Neural cell (in vitro differentiated cells): ENCODE measurements around the gene GPR84. TPM values are rescaled to one million over a fixed set of nuclear protein-coding genes. Genes with fewer than 3 reads are reported as not detected.

Experiments used
- polyA plus RNA-seq: library from polyadenylated mRNA; depleted of rRNA; stranded (reverse); fragments of >200 nt; gene quantifications from 2 replicates; pipeline ENCODE4 v1.2.3, GENCODE V29; 2014
- small RNA-seq, 3 experiments: library from RNA; depleted of rRNA; stranded (forward); fragments of <200 nt; gene quantifications; one replicate each; pipeline ENCODE3, GENCODE V24; 2012

GPR84 gene
- polyA plus RNA-seq, 1 donor from 2014 or later: not detected

Small RNAs within 50 kb of the gene (small RNA-seq; reads per million reads assigned to genes)
- 3,378 to 3,970 (median 3,808) reads per million in 3 experiments for gene MIR148B
- 0 reads per million in 3 experiments for gene RN7SL744P
- 0 reads per million in 3 experiments for gene RNU6-950P

Other genes starting within 250 kb of the GPR84 start
- 57.8 and 76.6 TPM in 2 replicates for gene SMUG1, start 175.5 kb downstream of the GPR84 start, polyA plus RNA-seq
- 57.1 and 64.0 TPM in 2 replicates for gene CBX5, start 84.4 kb downstream of the GPR84 start, polyA plus RNA-seq
- 526 and 613 TPM in 2 replicates for gene HNRNPA1, start 83.8 kb downstream of the GPR84 start, polyA plus RNA-seq
- not detected in 2 replicates for gene NFE2, start 63.5 kb downstream of the GPR84 start, polyA plus RNA-seq
- 159 and 192 TPM in 2 replicates for gene COPZ1, start 39.4 kb downstream of the GPR84 start, polyA plus RNA-seq
- gene ZNF385A, start 20.2 kb upstream of the GPR84 start, polyA plus RNA-seq: 0.46 TPM in 1 of 2 replicates, not detected in the other
- gene ITGA5, start 54.8 kb upstream of the GPR84 start, polyA plus RNA-seq: not detected in 2 replicates
- gene GTSF1, start 109.1 kb upstream of the GPR84 start, polyA plus RNA-seq: not detected in 2 replicates
- gene NCKAP1L, start 133.3 kb upstream of the GPR84 start, polyA plus RNA-seq: 0.02 and 1.9 TPM in 2 replicates
- gene PDE1B, start 185.1 kb upstream of the GPR84 start, polyA plus RNA-seq: 9.2 and 14.0 TPM in 2 replicates
- gene PPP1R1A, start 224.2 kb upstream of the GPR84 start, polyA plus RNA-seq: 28.9 and 29.6 TPM in 2 replicates